Vagina (tissue), 2 donors: ENCODE results near the gene ASCL1.

ENCODE experiments used
- POLR2A ChIP-seq, 2 donors: fragments of 450-650 bp; IDR thresholded peaks; one replicate each; pipeline ENCODE4 v1.6.1; 2017; ENCODE audit warnings: antibody characterized with exemption in 2 of 2, mild to moderate bottlenecking in 2 of 2, moderate library complexity in 2 of 2
- POLR2AphosphoS5 ChIP-seq, 2 donors: sonication (generic); formaldehyde crosslinking; IDR thresholded peaks; one replicate each; pipeline ENCODE4 v1.9.0; 2017; ENCODE audit warnings: antibody characterized with exemption in 2 of 2, mild to moderate bottlenecking in 2 of 2, low read depth in 1 of 2; ENCODE audit not compliant: insufficient read depth in 1 of 2
- TF ChIP-seq, protein P1 (sequence below), 3 experiments: fragments of 450-650 bp in 2 of 3; fragments of 200-600 bp in 1 of 3; sonication (generic) in 1 of 3; IDR thresholded peaks; one replicate each; pipeline ENCODE4 v1.5.1; 2017 to 2019; ENCODE audit warnings: antibody characterized with exemption in 3 of 3, mild to moderate bottlenecking in 2 of 3, moderate library complexity in 2 of 3

GRCh38 chr12:102920271-102920670, 37.2 kb upstream of the ASCL1 start:
- TF ChIP-seq, protein P1, sequence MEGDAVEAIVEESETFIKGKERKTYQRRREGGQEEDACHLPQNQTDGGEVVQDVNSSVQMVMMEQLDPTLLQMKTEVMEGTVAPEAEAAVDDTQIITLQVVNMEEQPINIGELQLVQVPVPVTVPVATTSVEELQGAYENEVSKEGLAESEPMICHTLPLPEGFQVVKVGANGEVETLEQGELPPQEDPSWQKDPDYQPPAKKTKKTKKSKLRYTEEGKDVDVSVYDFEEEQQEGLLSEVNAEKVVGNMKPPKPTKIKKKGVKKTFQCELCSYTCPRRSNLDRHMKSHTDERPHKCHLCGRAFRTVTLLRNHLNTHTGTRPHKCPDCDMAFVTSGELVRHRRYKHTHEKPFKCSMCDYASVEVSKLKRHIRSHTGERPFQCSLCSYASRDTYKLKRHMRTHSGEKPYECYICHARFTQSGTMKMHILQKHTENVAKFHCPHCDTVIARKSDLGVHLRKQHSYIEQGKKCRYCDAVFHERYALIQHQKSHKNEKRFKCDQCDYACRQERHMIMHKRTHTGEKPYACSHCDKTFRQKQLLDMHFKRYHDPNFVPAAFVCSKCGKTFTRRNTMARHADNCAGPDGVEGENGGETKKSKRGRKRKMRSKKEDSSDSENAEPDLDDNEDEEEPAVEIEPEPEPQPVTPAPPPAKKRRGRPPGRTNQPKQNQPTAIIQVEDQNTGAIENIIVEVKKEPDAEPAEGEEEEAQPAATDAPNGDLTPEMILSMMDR (IDR thresholded peaks at IDR 0.05) = no peak
- TF ChIP-seq POLR2A (IDR thresholded peaks at IDR 0.05) (no peak), POLR2AphosphoS5 (IDR thresholded peaks at IDR 0.05; ENCODE audit: insufficient read depth in 1 of 2, low read depth in 1 of 2) (no peak)
